ENCODE measurements around the gene RPL32.

The RPL32 gene

DNA sequence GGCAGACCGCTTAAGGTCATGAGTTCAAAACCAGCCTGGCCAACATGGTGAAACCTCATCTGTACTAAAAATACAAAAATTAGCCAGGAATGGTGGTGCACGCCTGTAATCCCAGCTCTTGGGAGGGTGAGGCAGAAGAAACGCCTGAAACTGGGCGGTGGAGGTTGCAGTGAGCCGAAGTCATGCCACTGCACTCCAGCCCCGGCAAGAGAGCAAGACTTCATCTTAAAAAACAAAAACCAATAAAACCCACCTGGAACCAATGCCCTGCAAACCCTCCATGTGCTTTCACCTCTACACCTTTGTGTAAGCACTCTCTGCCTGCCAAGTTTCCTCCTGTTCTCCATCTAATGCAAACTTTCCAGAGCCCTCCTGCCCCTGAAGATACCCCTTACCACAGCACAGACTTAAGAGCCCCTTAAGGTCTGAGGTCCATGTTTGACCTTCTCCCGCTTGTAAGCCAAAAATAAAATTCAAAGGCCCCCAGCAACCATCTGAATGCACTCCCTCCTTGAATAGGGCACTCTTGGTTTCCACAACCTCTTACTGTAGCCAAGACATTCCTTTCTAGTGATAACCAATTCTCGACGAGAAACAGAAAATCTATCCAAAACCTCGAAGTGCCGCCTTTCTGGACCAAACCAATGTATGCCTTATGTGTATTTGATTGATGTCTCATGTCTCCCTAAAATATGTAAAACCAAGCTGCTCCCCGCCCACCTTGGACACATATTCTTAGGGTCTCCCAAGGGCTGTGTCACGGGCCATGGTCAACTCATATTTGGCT, 3.0 kb downstream of the RPL32 start:
- no peak overlapping the region for H3K4me3 ChIP-seq (ENCODE audit: control insufficient read depth, low read depth, low read length)
- no peak for DNase-seq (ENCODE audit: low read depth)
- TF ChIP-seq, protein P1, sequence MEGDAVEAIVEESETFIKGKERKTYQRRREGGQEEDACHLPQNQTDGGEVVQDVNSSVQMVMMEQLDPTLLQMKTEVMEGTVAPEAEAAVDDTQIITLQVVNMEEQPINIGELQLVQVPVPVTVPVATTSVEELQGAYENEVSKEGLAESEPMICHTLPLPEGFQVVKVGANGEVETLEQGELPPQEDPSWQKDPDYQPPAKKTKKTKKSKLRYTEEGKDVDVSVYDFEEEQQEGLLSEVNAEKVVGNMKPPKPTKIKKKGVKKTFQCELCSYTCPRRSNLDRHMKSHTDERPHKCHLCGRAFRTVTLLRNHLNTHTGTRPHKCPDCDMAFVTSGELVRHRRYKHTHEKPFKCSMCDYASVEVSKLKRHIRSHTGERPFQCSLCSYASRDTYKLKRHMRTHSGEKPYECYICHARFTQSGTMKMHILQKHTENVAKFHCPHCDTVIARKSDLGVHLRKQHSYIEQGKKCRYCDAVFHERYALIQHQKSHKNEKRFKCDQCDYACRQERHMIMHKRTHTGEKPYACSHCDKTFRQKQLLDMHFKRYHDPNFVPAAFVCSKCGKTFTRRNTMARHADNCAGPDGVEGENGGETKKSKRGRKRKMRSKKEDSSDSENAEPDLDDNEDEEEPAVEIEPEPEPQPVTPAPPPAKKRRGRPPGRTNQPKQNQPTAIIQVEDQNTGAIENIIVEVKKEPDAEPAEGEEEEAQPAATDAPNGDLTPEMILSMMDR (IDR thresholded peaks at IDR 0.05; ENCODE audit: control insufficient read depth, insufficient read depth, low read depth, low read length, missing control alignments), result no peak

DNA sequence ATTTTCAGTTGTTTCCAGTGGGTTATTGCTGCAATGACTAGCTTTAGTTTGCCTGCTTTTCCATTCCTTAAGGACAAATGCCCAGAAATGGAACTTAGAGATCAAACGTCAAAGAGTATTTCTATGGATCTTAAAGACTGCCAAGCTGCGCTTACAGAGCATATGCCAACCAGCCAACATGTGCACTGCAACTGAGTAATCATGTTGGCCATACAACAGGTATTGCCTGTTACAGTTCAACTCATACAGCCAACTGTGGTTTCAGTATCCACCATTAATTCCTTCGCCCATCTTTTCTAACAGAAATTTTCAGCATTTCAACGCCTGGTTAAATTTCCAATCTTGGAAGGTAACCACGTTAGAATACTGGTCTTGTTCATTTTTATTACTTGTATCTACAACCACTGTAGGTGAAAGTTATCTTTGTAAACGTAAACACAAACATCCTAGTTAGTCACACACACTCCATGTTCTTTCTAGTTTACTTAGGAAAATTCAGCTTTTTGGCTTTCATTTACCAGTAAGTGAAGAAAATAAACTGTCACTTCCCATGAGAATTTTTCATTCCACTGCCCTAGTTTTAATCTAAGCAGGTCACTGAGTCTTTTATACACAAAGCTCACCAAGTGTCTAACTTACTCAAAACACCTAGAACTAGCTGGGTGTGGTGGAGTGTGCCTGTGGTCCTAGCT, 3.9 kb downstream of the RPL32 start:
- H3K4me3 ChIP-seq (ENCODE audit: control insufficient read depth, low read depth, low read length), result no peak overlapping the region
- TF ChIP-seq, protein P1 (IDR thresholded peaks at IDR 0.05; ENCODE audit: control insufficient read depth, insufficient read depth, low read depth, low read length, missing control alignments), result no peak
- no peak for DNase-seq (ENCODE audit: low read depth)

DNA sequence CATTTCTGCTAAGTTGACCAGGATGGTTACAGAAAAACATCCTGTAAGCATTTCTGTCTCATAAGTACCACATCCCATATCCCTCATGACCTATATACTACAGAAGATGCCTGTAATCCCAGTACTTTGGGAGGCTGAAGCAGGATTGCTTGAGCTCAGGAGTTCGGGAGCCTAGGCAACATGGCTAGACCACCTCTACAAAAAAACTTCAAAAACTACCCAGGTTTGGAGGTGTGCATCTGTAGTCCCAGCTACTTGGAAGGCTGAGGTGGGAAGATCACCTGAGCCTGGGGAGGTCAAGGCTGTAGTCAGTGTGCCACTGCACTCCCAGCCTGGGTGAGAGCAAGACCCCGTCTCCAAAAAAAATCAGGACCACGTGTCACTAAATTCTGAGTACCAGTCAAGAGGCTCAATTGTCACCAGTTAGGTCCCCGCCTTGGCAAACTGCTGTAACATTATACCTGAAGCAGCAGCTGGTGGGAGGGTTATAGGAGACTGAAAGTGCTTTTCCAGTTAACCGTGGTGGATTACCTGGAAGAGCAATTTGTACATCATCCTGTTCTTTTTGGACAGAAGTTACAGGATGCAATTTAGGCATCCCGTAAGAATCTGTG, 6.2 kb downstream of the RPL32 start:
- no peak overlapping the region for H3K4me3 ChIP-seq (ENCODE audit: control insufficient read depth, low read depth, low read length)
- TF ChIP-seq, protein P1 (IDR thresholded peaks at IDR 0.05; ENCODE audit: control insufficient read depth, insufficient read depth, low read depth, low read length, missing control alignments), result no peak
- DNase-seq (ENCODE audit: low read depth), result no peak

DNA sequence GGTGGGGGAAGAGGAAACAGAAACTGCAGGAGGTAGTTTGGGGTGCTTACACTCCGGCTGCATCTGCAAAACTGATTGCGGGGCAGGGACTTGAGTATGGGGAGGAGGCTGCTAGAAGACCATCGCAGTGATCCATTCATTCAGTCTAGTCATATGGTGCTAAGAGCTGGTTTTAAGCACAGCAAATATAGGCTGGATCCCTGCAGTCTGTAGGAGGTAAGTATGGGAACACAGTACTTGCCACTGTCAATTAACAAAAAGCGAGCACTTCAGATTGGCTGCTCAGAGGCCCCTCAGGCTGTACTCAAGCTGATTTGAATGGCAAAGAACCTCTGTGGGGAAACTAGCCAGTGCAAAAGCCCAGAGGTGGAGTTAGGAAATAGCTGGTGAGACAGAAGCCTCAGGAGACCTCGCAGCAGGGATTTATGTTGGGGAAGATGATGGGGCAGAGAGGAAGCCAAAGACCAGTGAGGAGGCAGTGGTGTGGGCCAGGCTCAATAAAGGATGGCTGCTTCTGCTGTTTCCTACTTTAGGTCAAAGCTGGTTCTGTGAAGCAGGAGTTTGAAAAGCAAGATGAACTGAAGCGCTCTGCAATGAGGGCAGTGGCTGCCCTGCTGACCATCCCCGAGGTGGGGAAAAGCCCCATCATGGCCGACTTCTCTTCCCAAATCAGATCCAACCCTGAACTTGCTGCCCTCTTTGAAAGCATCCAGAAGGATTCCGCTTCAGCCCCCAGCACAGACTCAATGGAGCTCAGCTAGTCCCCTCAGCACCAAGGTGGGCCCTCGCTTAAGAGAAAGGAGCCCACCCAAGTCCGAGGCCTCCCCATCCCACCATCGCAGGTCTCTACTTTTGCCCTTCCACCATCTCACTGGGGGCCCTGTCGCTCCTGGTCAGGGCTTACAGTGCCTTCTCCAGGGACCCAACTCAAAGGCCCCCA, 7.9 kb downstream of the RPL32 start:
- DNase-seq (ENCODE audit: low read depth), result no peak
- TF ChIP-seq, protein P1 (IDR thresholded peaks at IDR 0.05; ENCODE audit: control insufficient read depth, insufficient read depth, low read depth, low read length, missing control alignments), result no peak
- no peak overlapping the region for H3K4me3 ChIP-seq (ENCODE audit: control insufficient read depth, low read depth, low read length)

DNA sequence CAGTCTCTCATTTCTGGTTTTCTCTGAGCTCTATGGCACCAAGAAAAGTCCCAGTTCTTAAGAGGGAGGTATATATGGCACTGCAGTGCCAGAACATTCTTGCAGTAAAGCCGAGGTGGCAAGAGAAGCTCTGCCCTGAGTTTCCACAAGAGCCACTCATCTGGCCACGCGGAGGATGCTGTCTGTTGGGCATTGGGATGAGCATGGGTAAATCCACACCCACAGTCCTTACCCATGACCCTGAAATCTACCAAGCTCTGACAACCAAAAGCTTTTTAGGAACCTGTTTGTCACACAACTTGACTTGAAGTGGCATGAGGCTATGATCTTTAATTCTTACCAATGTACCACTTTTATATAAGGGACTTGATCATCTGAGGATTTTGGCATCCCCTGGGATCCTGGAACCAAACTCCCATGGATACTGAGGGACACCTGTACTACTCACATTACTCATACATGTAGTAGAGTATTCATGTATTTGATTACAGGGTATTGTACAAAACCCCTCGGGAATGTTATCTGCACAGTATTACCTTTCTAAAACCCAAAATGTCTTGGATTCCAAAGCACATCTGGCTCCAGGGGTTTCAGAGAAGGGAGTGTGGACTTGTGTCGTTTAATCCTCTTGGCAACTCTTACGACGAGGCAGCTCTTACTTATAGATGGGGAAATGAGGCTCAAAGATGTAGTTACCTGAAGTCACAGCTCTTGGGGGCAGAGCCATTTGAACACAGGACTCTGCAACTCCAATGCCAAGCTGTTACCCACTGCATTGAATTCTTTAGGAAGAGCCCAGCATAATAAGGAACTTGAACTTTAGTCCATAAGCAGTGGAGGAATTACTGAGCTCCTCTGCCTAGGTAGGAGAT, 8.8 kb downstream of the RPL32 start:
- H3K4me3 ChIP-seq (ENCODE audit: control insufficient read depth, low read depth, low read length), result no peak overlapping the region
- TF ChIP-seq, protein P1 (IDR thresholded peaks at IDR 0.05; ENCODE audit: control insufficient read depth, insufficient read depth, low read depth, low read length, missing control alignments), result no peak
- no peak for DNase-seq (ENCODE audit: low read depth)

All from AG09309 (cell line).